ENCODE data around the gene EML4.
"Not testable (repeated sequence)": the region's sequence is repeated elsewhere in the genome, so short reads cannot be mapped to it uniquely, and the experiment has no call there.

Gene EML4

DNA sequence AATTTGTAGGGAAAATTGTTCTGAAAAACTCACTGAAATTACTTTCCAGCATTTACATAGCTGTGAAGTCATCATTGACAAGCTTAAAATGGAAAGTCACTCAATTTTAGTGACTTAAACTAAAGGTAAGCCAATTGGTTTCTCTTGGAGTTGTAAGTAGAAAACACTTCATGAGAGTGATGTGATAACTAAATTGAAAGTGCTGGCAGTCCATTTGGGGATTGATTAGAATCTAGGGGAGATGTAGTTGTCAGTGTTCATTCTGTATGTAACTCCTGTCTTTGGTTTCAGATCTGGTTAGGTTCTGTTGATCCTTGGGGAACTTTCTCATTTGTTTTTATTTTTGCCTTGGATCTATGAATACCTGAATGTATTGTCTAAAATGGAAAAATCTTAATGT is 138.0 kb downstream of the EML4 start:
- DNase-seq (ENCODE audit: low read depth) = no peak

DNA sequence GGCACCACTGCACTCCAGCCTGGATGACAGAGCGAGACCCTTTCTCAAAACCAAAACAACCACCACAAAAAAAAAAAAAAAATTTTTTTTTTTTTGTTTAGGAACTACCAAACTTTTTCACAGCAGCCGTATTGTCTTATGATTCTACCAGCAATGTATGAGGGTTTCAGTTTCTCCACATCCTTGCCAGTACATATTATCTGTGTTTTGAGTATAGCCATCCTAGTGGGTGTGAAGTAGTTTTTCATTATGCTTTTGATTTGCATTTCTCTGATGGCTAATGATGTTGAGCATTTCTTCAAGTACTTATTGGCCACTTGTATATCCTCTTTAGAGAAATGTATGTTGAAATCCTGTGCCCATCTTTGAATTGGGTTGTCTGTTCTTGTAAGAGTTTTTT is 140.2 kb downstream of the EML4 start:
- no peak for DNase-seq (ENCODE audit: low read depth)

DNA sequence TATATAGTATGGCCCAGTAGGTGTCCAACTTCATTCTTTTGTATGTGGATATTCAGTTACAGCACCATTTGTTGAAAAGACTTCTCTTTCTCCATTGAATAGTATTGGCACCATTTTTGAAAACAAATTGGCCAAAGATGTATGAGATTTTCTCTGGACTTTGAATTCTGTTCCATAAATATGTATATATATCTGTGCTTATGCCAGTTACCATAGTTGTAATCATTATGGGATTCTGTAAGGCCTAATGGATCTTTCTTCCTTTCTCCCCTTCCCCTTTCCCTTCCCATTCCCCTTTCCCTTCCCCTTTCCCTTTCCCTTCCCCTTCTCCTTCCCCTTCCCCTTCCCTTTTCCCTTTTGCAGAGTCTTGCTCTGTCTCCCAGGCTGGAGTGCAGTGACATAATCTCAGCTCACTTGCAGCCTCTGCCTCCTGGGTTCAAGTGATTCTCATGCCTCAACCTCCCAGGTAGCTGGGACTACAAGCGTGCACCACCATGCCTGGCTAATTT is 140.9 kb downstream of the EML4 start:
- no peak for DNase-seq (ENCODE audit: low read depth)

DNA sequence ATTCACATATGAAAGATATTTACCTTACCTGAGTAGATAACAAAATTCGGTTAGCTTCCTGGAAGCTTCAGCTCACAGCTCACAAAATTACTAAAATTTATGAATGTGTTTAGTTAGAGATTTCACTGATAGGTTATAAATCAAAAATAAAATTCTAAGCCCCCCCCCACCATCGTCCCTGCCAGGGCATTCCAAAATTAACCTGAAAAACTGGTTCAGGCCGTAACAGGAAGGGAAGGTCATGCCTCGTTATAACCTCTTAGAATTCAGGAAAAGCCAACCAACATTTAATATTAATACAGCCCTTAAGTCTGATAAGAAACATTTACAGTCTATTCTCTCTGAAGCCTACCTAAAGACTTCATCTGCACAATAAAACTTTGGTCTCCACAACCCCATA is 143.0 kb downstream of the EML4 start:
- DNase-seq (ENCODE audit: low read depth) = no peak

DNA sequence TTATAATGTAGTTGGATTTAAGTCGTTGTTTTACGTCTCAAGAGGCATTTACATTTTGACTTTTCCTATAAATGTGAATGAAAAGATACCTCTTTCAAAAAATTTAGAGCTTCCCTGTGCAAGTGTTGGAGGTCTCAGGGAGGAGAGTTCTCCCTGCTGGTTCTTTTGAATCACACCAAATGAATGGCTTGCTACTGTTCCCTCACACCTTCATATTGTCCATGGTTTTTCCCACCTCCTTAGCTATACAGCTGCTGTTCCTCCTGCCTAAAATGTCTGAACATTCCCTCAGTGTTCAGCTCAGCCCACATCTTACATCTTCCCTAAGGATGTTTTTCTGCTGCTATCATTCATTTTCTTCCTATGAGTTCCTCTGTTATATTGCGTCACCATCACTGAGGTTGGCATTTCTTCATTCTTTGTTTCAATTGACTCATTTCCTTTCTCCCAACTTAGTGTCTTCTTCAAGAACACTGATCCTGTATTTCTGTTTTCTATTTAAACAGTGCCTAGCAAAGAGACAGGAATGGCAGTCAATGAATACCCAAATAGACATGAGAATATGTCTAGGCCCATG is 145.8 kb downstream of the EML4 start:
- no peak for DNase-seq (ENCODE audit: low read depth)

DNA sequence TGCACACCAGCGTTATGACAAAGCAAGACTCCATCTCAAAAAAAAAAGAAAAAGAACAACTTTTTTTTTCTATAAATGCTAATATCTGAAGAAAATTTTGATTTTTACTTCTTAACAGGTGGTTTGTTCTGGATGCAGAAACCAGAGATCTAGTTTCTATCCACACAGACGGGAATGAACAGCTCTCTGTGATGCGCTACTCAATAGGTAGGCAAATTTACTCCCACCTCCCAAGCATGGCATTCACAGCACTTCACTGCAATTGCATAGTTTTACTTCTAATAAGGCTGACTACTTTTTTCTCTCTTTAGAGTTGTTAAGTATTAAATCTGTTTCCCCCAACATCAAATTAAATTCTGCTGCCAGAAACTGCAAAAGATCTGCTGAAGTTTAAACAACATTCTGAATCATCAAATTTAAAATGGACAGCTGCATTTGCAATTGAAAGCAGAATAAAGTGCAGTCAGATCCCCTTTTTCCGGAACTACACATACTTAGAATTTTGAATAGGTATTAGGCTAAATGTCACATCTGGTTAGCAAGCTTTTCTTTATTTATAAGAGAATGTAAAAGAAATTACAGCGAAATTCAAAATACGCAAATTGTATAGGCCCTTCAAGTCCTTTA is 146.8 kb downstream of the EML4 start:
- no peak for DNase-seq (ENCODE audit: low read depth)

DNA sequence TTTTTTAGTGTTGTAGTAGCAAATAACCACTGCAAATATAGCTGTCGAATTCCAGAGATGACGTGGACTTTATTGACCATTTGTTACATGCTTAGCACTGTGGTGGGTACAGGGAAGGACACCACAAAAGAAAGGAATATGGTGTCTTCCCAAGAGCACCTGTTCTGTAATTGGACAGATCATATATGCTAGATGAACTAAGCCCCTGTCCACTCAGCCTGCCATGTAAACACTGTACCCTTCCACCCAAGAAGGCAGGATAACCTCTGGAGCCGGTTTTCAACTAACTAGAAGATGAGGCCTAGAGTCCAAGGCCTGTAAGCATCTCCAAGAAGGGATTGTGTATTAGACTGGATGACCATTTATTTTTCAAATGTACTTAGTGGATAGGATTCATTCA is 147.8 kb downstream of the EML4 start:
- DNase-seq (ENCODE audit: low read depth) = no peak

DNA sequence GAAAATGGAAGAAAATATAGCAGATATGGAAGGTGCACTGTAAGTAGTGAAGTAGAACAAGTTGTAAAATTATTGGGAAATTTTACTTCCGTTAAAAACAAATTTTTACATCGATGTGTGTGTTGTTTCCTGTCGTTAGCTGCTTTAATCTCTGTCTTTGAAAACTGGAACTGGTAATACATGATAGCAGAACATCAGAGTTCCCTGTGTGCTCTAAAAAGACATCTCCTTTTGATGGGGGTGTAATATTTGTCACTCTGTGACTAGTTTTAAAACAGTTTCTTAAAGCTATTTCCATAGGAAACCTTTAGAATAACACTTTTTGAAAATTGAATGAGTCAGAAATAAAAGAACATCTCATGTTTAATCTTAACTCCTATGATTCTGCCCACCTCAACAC is 148.3 kb downstream of the EML4 start:
- no peak for DNase-seq (ENCODE audit: low read depth)

DNA sequence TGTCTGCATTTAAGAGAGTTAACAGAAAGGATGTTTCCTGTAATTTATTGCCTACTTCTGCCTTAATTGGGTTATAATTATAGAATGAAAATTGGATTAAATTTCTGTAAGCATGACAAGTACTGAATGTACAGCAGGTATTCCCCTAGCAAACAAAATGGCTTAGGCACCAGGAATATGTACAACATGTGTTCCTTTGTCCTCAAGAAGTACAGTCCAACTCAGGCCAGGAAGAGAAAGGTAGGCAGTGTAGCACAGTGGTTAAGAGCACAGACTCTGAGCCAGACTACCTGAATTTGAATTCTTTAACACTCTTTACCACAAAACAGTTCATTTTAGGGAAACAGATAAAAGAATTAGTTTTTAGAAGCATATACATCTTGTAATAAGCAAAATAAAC is 148.8 kb downstream of the EML4 start:
- no peak for DNase-seq (ENCODE audit: low read depth)

DNA sequence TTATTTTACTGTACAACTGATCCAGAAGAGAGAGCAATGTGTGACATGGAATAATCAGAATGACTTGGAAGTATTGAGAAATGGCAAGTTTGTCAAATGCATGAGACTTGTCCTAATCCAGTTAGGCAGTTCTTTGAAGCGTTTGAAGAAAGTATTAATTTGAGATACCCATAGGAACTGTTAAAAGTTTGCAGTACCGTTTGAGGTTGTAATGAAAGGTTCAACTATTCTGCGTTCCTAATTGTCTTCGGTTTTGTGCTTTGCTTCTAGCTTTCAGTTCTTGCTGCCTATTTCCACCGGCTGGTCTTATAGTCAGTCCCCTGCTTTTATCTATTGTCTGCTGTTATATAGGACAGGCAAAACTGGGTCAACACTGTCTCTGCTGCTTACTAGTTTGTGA is 150.1 kb downstream of the EML4 start:
- no peak for DNase-seq (ENCODE audit: low read depth)

DNA sequence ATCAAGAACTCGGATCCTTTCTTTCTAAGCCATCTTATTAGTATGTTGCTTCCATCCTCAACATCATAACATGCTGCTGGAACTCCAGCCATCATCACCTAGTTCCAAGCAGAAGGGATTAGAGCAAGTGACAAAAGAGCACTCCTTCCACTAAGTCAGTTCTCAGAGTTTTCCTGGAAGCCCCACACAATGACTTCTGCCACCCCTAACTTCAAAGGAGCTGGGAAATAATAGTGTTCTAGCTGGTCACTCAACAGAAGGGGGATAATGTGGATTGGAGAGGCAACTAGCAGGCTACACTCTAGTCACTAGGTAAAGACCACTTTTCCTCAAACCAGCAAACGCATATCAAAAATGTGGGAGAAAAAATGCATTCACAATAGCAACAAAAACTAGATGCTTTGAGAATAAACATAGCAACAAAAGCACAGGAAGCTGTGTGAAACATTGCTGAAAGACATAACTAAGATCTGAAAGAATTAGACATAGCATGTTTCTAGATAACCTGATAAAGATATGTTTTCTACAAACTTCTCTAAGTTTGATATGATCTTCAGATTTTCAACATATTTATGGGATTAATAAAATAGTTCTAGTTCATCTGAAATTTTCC is 152.4 kb downstream of the EML4 start:
- no peak for DNase-seq (ENCODE audit: low read depth)

DNA sequence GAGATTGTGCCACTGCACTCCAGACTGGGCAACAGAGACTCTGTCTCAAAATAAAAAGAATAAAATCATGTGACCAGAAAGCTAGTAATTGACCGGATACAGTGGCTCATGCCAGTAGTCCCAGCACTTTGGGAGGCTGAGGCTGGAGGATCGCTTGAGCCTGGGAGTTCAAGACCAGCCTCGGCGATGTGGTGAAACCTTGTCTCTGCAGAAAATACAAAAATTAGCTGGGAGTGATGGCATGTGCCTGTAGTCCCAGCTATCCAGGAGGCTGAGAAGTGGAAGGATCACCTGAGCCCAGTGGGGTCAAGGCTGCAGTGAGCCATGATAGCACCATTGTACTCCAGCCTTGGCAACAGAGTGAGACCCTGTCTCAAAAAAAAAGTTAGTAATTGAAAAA is 155.1 kb downstream of the EML4 start:
- no peak for DNase-seq (ENCODE audit: low read depth)

DNA sequence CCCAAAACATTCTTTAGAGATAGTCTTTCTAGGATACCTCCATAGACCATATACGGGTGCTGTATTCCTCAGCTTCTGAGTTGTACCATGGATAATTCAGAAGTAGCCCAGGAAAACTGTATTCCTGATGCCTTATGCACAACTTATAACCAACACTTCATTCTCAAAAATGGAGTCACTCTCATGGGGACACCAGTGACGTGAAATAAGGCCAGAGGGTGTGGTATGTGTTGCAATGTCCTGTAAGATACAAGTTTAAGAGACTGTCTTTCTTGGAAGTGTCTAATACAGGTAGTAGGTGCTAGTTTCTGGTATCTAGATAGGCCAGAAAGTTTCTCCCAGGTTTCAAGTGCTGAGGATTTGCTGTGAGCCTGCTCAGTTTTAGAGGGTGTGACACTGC is 155.8 kb downstream of the EML4 start:
- no peak for DNase-seq (ENCODE audit: low read depth)

DNA sequence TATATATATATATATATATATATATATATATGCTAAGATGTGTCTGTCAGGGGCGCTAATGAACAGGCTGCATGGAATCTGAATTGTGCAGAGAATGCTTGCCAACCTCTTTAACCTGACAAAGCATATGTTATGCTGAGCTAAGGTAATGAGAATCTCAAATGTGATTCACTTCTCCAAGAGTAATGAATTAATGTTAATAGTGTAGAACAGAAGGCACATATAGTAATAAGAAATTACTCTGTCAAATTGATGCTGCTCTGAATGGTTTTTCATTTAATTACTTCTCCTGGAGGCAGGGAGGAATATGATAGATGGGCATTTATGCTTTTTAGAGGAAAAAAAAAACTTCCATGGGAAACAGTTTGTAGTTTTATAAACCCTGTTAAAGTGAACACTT is 156.5 kb downstream of the EML4 start:
- no peak for DNase-seq (ENCODE audit: low read depth)

DNA sequence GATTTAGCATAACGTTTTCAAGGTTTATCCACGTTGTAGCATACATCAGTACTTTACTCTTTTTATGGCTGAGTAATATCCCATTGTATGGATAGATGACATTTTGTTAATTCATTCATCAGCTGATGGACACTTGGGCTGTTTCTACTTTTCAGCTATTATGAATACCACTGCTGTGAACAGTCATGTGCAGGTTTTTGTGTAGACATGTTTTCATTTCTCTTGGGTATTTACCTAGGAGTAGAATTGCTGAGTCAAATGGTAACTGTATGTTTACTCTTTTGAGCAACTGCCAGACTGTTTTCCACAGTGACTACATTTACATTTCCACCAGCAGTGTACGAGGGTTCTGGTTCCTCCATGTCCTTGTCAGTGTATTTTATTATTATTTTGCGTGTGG is 158.0 kb downstream of the EML4 start:
- no peak for DNase-seq (ENCODE audit: low read depth)

DNA sequence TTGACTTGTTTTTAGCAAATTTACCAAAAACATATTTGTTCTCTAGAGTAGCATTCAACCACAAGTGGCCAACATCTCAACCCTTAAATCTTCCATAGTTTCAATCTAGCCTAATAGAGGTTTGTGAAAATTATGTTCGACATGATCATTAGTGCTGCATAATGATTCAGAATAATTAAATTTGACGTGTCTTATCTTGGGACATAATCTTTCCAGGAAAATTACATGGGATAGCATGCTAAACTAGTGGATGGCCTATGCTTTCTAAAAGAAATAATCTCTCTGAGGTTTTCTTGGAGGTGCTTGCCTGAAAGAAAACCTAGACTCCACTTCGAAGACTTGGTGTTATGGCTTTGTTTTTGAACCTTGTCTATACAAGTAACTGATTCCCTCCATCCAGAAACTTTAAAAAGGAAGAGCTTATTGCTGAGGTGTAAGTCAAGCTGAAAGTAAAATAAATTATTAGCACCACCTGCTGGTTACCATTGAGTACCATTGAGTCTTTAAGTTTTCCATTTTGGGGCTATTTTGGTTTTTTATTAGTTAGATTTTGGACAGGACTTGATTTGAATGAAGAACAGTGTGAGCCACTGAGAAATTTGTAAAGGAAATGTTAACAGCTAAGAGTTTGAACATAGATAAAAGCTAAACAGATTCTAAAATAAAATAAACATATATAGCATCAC is 159.1 kb downstream of the EML4 start:
- no peak for DNase-seq (ENCODE audit: low read depth)

DNA sequence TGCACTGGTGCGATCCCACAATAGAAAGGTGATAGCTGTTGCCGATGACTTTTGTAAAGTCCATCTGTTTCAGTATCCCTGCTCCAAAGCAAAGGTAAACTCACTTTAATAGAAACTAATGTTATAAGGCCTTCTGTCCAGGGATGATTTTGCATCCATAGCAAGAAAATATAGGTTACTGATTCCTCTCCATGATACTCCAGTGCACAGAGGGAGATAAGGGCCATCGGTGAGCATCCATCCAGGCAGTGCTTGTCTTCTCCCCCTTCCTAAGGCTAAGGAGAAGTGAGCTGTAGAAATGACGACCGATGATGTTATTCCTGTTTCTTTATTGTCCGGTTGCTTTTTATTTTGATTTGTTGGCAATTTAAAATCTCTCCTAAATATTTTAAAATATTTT is 159.8 kb downstream of the EML4 start:
- no peak for DNase-seq (ENCODE audit: low read depth)

DNA sequence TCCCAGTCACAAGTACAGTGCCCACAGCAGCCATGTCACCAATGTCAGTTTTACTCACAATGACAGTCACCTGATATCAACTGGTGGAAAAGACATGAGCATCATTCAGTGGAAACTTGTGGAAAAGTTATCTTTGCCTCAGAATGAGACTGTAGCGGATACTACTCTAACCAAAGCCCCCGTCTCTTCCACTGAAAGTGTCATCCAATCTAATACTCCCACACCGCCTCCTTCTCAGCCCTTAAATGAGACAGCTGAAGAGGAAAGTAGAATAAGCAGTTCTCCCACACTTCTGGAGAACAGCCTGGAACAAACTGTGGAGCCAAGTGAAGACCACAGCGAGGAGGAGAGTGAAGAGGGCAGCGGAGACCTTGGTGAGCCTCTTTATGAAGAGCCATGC is 160.6 kb downstream of the EML4 start:
- DNase-seq (ENCODE audit: low read depth) = no peak

DNA sequence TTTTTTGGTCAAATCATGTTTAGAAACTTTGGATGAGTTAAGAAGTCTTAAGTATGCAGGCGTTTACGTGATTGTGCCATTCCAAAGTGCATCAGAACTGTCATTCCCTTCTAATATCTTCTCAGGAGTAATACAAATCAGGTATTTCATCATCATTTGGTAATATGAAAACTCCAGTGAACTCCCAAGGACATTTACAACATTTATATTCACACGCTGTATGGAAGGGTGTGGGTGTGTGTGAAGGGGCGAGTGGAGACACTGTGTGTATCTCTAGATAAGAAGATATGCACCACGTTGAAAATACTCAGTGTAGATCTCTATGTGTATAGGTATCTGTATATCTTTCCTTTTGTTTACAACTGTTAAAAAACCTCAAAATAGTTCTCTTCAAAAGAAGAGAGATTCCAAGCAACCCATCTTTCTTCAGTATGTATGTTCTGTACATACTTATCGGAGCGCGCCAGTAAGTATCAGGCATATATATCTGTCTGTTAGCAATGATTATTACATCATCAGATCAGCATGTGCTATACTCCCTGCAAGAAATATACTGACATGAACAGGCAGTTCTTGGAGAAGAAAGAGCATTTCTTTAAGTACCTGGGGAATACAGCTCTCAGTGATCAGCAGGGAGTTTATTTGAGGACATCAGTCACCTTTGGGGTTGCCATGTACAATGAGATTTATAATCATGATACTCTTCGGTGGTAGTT is 162.6 kb downstream of the EML4 start:
- no peak for DNase-seq (ENCODE audit: low read depth)

DNA sequence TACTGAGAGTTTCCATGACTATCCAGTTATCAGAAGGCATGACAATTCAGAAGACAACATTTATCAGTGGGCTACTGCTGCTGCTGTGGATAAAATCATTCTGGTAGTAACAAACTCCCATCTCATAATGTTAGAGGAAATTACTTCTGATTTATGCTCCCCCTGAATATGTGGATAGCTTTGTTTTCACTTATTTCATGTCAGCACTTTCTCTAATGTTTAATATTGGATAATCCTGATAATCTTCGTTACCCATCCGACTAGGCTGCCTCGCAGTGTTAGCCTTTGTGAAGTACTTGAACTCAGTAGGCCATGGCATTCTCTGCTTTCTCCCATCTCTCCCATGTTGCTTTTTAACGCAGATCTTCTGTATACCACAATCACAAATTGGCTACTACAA is 163.4 kb downstream of the EML4 start:
- no peak for DNase-seq (ENCODE audit: low read depth)

DNA sequence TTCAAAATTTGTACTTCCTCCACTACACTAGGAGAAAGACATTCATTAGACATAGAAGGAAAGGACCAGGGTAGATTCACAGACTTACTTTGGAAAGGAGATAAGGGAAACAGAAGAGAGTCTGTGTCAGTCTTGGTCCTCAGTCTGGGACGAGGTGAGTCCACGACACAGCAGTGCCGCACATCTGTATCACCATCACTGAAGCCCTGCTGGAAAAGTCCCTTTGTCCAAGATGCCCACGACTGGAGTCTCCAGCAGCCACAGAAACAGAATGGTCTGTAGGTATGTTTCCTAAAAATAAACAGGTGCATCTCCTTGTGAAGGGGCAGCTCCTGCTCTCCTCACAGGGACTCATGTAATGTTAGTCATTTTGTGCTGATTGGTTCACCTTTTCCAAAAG is 164.4 kb downstream of the EML4 start:
- DNase-seq (ENCODE audit: low read depth) = no peak

DNA sequence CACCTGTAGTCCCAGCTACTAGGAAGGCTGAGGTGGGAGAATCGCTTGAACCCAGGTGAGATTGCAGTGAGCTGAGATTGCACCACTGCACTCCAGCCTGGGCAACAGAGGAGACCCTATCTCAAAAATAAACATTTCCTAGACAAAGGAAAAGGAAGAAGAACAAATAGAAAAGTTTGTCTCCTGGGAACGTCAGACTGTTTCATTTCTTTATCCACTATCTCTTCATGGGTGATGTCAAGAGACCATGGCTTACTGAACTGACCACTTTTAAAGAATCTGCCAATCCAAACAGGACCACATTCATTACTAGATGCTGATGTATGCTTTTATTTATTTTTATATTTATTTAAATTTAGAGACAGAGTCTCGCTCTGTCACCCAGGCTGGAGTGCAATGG is 165.1 kb downstream of the EML4 start:
- no peak for DNase-seq (ENCODE audit: low read depth)

DNA sequence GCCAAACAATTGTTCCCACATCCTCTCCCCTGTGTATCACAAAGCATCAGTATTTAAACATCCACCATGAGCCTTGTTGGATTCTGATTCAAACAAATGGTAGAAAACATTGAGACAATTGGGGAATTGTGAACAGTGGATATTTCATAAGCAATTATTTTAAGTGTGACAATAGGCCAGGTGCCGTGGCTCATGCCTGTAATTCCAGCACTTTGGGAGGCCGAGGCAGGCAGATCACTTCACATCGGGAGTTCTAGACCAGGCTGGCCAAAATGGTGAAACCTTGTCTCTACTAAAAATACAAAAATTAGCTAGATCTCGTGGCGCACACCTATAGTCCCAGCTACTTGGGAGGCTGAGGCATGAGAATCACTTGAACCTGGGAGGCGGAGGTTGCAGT is 165.7 kb downstream of the EML4 start:
- DNase-seq (ENCODE audit: low read depth) = not testable (repeated sequence)
